ENCODE results near the gene SPAG16.

- TF ChIP-seq POLR2AphosphoS5 (IDR thresholded peaks at IDR 0.05; ENCODE audit: low read depth, low read length) (no peak), TAF1 (IDR thresholded peaks at IDR 0.05; ENCODE audit: borderline replicate concordance, insufficient read depth, low read length) (no peak), SIN3A (IDR thresholded peaks at IDR 0.05; ENCODE audit: borderline replicate concordance, insufficient read depth, low read length) (no peak), REST (IDR thresholded peaks at IDR 0.05; ENCODE audit: insufficient read depth in 1 of 2, low read depth in 2 of 2, low read length in 2 of 2) (no peak), FOXP2 (optimal IDR thresholded peaks at IDR 0.05; ENCODE audit: borderline replicate concordance, extremely low read depth, extremely low read length, insufficient read depth) (no peak)
These were observed 854.5 kb downstream of the SPAG16 start for GRCh38 chr2:214138779-214139178.
